ENCODE data around the gene FAM47E.

GRCh38 chr4:76272999-76273398, 21.5 kb downstream of the FAM47E start:
- TF ChIP-seq, protein P1, sequence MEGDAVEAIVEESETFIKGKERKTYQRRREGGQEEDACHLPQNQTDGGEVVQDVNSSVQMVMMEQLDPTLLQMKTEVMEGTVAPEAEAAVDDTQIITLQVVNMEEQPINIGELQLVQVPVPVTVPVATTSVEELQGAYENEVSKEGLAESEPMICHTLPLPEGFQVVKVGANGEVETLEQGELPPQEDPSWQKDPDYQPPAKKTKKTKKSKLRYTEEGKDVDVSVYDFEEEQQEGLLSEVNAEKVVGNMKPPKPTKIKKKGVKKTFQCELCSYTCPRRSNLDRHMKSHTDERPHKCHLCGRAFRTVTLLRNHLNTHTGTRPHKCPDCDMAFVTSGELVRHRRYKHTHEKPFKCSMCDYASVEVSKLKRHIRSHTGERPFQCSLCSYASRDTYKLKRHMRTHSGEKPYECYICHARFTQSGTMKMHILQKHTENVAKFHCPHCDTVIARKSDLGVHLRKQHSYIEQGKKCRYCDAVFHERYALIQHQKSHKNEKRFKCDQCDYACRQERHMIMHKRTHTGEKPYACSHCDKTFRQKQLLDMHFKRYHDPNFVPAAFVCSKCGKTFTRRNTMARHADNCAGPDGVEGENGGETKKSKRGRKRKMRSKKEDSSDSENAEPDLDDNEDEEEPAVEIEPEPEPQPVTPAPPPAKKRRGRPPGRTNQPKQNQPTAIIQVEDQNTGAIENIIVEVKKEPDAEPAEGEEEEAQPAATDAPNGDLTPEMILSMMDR (IDR thresholded peaks at IDR 0.05), result no peak
- TF ChIP-seq EZH2 (IDR thresholded peaks at IDR 0.05) (no peak), EZH2phosphoT487 (IDR thresholded peaks at IDR 0.05) (no peak)
